HL-60 (cell line): ENCODE results near the gene SERINC2.
"Not testable (repeated sequence)": the region's sequence is repeated elsewhere in the genome, so short reads cannot be mapped to it uniquely, and the experiment has no call there.

Experiments used
- POLR2AphosphoS5 ChIP-seq: IDR thresholded peaks from 2 replicates; pipeline ENCODE4 v1.6.1; 2012; ENCODE audit warnings: low read depth
- TF ChIP-seq, protein P1 (sequence below): IDR thresholded peaks from one replicate; pipeline ENCODE4 v1.5.1; 2011; ENCODE audit warnings: low read length, control low read depth, inconsistent platforms; ENCODE audit not compliant: insufficient read depth

- TF ChIP-seq, protein P1, sequence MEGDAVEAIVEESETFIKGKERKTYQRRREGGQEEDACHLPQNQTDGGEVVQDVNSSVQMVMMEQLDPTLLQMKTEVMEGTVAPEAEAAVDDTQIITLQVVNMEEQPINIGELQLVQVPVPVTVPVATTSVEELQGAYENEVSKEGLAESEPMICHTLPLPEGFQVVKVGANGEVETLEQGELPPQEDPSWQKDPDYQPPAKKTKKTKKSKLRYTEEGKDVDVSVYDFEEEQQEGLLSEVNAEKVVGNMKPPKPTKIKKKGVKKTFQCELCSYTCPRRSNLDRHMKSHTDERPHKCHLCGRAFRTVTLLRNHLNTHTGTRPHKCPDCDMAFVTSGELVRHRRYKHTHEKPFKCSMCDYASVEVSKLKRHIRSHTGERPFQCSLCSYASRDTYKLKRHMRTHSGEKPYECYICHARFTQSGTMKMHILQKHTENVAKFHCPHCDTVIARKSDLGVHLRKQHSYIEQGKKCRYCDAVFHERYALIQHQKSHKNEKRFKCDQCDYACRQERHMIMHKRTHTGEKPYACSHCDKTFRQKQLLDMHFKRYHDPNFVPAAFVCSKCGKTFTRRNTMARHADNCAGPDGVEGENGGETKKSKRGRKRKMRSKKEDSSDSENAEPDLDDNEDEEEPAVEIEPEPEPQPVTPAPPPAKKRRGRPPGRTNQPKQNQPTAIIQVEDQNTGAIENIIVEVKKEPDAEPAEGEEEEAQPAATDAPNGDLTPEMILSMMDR = not testable (repeated sequence)
- TF ChIP-seq POLR2AphosphoS5 = not testable (repeated sequence)
Observed at GRCh38 chr1:31471452-31472313, 58.7 kb downstream of the SERINC2 start.
